Activated CD4-positive, alpha-beta T cell treated with anti-CD3 and anti-CD28 coated beads, Interleukin-2, amount 50 U/mL, for 24 hours (primary cell): ENCODE data around the gene NCOA7.
A peak's percentile ranks its signal among the peaks of the same experiment; 100 is the strongest.

Experiments
- DNase-seq, 2 donors: peaks; one replicate each; pipeline ENCODE4 v3.0.0-alpha.2; 2020; ENCODE audit warnings: low read depth in 1 of 2, low spot score in 1 of 2

Gene NCOA7, protein sequence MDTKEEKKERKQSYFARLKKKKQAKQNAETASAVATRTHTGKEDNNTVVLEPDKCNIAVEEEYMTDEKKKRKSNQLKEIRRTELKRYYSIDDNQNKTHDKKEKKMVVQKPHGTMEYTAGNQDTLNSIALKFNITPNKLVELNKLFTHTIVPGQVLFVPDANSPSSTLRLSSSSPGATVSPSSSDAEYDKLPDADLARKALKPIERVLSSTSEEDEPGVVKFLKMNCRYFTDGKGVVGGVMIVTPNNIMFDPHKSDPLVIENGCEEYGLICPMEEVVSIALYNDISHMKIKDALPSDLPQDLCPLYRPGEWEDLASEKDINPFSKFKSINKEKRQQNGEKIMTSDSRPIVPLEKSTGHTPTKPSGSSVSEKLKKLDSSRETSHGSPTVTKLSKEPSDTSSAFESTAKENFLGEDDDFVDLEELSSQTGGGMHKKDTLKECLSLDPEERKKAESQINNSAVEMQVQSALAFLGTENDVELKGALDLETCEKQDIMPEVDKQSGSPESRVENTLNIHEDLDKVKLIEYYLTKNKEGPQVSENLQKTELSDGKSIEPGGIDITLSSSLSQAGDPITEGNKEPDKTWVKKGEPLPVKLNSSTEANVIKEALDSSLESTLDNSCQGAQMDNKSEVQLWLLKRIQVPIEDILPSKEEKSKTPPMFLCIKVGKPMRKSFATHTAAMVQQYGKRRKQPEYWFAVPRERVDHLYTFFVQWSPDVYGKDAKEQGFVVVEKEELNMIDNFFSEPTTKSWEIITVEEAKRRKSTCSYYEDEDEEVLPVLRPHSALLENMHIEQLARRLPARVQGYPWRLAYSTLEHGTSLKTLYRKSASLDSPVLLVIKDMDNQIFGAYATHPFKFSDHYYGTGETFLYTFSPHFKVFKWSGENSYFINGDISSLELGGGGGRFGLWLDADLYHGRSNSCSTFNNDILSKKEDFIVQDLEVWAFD

GRCh38 chr6:125790358-125791150 is at the start of gene NCOA7:
Gene NCOA7, plus strand, starts transcription at chr6:125790960. Its CDS starts 24,395 bp downstream, at chr6:125815355.
- peak; percentile 54 to 73 for DNase-seq

- no peak for DNase-seq
Observed at GRCh38 chr6:125741336-125741735, 49.4 kb upstream of the NCOA7 start.

DNA sequence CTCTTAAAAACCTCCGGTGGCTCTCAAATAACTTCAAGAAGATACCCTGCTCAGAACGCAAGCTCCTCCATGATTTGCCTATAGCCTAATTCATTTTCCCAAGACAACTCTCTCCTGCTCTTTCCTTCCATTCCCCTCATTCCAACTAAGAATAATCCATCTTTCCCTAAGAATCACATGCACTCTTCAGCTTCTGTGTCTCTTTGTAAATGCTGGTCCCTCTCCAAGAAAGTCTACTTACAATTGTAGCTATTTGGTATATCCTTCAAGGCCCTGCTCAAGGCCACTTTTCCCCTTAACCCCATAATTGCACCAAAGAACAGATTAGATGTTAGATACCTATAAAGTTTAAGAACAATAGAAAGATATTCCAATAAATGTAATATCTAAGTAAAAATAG is 48.7 kb upstream of the NCOA7 start:
- DNase-seq, result no peak

DNA sequence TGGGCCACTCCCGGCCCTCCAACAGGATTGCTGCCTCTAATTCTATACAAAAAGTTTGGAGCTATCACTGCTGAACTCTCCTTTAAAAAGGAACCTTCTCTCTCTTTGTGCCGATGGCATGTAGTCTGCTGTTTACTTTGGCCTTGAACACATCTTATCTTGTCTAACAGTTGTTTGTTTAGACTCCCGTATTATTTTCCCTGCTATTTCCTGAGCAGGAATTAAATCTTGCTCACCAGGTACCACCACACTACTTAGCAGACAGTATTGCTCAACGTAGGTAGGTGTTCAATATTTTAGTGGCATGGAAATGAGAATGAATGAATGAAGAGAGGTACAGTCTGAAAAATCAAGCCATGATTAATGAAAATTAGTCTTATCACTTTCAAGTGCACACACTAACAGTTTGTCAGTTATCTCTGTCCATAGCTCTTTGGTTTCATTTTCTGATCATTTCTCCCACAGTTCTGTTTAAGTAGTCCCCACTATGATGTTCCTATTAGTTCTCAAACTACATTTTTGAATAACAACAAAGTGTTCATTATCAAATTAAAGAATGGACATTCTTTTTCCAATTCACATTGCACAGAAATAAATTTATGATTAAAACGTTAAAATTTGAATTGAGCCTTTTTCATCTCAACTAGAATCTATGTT is 48.2 kb upstream of the NCOA7 start:
- DNase-seq, result no peak

DNA sequence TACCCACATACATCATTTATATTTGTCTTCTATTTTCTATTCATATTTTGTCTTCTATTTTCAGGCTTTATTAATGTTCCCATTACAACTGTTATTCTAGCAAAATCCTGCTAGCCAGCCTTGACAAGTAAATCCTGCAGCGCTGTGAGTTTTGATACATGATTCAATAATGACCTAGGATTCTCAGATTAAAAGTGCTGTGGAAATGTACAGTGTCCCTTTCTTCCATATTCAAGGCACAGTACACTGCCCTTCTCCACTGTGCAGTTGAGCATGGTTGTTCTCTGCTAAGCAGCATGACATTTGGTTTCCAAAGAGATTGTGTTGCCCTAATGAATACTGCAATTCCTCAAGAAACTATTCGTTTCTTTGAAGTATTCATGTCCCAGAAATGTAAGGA is 47.2 kb upstream of the NCOA7 start:
- DNase-seq, result no peak

GRCh38 chr6:125745281-125746018 is 45.3 kb upstream of the NCOA7 start:
- DNase-seq, result no peak

DNA sequence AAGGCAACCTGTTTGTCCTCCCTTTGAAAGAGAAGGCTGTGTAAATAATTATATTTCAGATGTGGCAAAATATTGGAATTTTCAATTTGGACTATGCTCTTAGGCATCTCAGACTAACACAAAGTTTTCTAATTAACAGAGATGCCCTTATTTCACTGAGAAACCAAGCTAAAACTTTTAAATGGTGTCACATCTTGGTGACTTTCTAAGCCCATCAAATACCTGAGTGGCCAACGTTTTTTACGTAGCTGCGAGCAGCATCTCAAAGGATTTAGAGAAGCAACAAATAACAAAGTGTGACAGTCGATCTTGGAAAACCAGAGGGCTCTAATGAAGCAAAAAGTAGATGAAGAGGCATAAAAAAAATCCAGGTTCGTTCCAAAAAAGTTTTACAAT is 44.7 kb upstream of the NCOA7 start:
- DNase-seq, result no peak

DNA sequence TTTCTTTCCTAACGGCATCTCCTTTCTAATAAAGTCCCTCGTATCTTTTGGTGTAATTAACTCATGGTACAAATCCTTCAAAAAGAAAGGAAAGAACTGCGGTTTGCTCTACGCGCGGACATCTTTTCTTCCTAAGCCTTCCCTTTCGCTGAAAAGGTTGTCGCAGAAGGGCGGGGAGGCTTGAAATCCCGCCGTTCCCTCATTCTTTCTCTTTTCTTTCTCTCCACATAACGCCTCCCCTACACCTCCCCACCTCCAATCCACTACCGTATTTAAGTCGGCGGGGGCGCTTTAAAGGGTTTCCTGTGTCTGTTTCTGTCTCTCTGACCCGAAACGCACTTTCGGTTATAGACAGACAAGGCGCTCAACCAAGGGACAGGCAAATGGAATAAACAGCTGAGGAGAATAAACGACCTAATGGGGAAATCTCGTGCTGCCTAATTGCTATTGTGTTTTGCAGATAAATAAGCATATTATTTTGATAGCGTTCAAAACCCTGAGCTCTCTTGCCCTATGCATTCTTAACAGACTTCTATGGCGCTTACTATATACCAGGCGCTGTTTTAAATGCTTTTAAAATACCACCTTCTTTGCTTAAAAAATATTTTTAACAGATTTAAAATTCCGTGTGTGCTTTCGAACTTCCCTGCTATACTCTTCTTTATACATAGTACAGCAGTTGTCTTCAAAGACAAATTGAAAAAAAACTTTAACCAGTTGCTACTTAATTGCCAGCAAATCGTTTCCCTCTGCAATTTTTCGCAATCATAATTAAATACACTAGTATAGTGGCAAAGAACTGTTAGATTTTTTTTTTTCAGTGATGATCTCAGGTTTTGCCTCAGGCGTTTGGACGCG is 43.8 kb upstream of the NCOA7 start:
- DNase-seq, result peak; percentile 15 to 61

DNA sequence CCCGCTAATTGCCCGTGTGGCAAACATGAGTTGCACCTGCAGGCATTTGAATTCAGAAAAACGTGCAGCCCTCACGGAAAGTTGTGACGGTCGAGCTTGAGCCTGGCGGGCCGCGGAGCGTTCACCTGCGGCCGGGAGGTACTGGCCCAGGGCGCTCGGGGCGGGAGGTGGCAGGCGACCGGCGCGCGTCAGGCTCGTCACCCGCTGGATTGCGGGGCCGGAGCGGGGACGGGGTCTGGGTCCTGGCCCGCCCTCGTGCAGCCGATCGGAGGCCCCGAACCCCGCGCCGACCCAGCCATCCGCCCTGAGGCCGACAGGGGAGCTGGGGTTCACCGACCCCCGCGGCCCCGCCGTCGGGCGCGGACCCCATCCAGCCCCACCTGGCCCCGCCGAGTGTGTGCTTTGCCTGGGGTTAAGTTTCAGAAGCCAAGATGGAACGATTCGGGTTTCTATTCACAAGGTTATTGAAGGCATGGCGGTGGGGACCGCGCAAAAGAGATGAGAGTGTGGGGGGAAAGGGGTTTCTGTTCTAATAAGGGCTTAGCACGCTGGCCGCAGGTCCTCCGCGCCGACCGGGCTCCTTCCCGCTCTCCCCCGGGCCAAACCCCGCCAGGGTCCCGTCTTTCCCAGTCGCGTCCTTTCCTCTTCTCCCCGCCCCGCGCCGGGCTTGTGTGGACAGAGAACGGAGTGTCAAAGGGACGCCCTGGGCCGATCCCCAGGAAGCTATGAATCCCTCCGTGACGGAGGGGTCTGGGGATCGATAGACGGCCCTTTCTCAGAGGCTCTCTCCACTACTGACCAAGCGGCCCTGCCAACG is 43.0 kb upstream of the NCOA7 start:
- no peak for DNase-seq

GRCh38 chr6:125748406-125749172 is 42.2 kb upstream of the NCOA7 start:
- DNase-seq, result no peak

GRCh38 chr6:125749173-125749864 is 41.4 kb upstream of the NCOA7 start, which contains the start of gene HEY2:
Gene HEY2, plus strand, starts transcription at chr6:125749632. Its CDS starts 145 bp downstream, at chr6:125749777.
- DNase-seq, result peak; percentile 49 to 71

GRCh38 chr6:125749865-125750691 is 40.7 kb upstream of the NCOA7 start:
- DNase-seq, result no peak

- no peak for DNase-seq
Observed at GRCh38 chr6:125750692-125751333, 39.9 kb upstream of the NCOA7 start.

DNA sequence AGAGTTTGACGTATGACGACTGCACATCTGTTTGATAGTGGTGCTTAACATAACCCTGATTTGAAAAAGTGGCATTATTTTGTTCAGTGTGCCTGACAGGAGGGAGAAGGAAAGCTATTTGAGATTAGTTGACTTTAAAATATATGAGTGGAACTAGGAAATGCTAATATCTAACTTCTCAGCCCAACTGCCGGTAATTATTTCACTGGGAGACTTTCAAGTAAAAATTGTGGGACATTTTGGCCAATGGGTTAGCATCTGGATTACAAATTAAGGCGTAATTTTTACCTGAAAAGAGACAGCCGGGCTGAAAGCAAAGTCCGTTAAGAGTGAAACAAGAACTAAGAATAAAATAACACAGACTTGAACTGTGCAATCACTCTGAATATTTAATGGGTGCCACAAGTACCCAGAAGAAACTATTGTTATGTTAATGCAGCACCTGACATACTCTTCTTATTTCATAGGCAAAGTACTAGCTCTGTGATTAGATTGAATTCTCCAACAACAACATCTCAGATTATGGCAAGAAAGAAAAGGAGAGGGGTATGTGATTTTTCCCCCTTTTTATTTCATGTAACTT is 39.3 kb upstream of the NCOA7 start:
- no peak for DNase-seq

- no peak for DNase-seq
Observed at GRCh38 chr6:125752773-125753172, 38.0 kb upstream of the NCOA7 start.
